Calu3 (cell line): ENCODE data around the gene PSMD1. TPM values are rescaled to one million over a fixed set of nuclear protein-coding genes. Genes with fewer than 3 reads are reported as not detected.

ENCODE experiments used
- BruUV-seq: library from RNA; stranded (reverse); fragments of 400-500 nt; replicated peaks from 2 replicates; lab custom pipeline; 2021; lab: Mats Ljungman, UMichigan
- CTCF ChIA-PET: fragments of 300-600 bp; sonication (Branson Sonifier 250); formaldehyde crosslinking; loops from one replicate; lab custom pipeline; 2022; ENCODE audit warnings: antibody characterized with exemption; lab: Charles Lee
- DNase-seq: peaks from one replicate; pipeline ENCODE4 v3.0.0; 2022
- H3K27ac Mint-ChIP-seq: one replicate; pipeline ENCODE4 v1.8.0; 2022; ENCODE audit warnings: mixed read lengths; ENCODE audit not compliant: unreplicated experiment
- H3K27me3 Mint-ChIP-seq: one replicate; pipeline ENCODE4 v1.8.0; 2022; ENCODE audit warnings: mixed read lengths; ENCODE audit not compliant: unreplicated experiment
- H3K36me3 Mint-ChIP-seq: one replicate; pipeline ENCODE4 v1.8.0; 2022; ENCODE audit warnings: mild to moderate bottlenecking, moderate library complexity, mixed read lengths; ENCODE audit not compliant: insufficient read depth, unreplicated experiment
- H3K4me1 Mint-ChIP-seq: one replicate; pipeline ENCODE4 v1.8.0; 2022; ENCODE audit warnings: mild to moderate bottlenecking, low read depth, mixed read lengths; ENCODE audit not compliant: unreplicated experiment
- H3K4me3 Mint-ChIP-seq: one replicate; pipeline ENCODE4 v1.8.0; 2022; ENCODE audit warnings: mild to moderate bottlenecking, low read depth, moderate library complexity, mixed read lengths; ENCODE audit not compliant: unreplicated experiment
- H3K9me3 Mint-ChIP-seq: one replicate; pipeline ENCODE4 v1.8.0; 2022; ENCODE audit warnings: low read depth, mixed read lengths; ENCODE audit not compliant: unreplicated experiment
- intact Hi-C: fragments of 100-400 bp; cut with micrococcal nuclease; formaldehyde crosslinking; loops from one replicate; pipeline ENCODE4 v1.10.0; 2022; ENCODE audit not compliant: unreplicated experiment
- total RNA-seq: library from RNA; stranded (reverse); gene quantifications from 2 replicates; pipeline ENCODE4 v1.2.3, GENCODE V29; 2022
- TF ChIP-seq, protein P1 (sequence below): fragments of 200-600 bp; IDR thresholded peaks from one replicate; pipeline ENCODE4 v1.8.0; 2022; ENCODE audit warnings: antibody characterized with exemption; ENCODE audit not compliant: unreplicated experiment

PSMD1 gene
- total RNA-seq, 1 experiment from 2014 or later = 135 TPM

DNA sequence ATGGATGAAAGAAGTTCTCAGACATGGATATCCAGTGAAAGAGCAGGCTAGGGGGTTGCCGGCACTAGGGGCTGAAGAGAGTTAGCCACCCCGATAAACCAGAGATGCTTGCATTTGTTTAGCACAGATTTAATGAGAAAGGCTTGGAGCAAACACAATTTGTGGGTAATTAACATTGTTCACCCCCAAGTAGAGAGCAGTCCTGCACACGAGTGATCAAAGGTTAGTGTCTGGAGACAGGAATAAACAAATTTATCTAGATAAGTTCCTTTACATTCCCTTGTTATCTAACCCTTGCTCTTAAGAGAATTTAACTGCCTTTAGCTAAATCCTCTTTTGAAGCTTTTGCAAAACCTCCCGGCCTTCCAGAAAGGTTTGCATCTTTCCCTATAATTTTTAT lies 44.3 kb downstream of the PSMD1 start:
- TF ChIP-seq, protein P1, sequence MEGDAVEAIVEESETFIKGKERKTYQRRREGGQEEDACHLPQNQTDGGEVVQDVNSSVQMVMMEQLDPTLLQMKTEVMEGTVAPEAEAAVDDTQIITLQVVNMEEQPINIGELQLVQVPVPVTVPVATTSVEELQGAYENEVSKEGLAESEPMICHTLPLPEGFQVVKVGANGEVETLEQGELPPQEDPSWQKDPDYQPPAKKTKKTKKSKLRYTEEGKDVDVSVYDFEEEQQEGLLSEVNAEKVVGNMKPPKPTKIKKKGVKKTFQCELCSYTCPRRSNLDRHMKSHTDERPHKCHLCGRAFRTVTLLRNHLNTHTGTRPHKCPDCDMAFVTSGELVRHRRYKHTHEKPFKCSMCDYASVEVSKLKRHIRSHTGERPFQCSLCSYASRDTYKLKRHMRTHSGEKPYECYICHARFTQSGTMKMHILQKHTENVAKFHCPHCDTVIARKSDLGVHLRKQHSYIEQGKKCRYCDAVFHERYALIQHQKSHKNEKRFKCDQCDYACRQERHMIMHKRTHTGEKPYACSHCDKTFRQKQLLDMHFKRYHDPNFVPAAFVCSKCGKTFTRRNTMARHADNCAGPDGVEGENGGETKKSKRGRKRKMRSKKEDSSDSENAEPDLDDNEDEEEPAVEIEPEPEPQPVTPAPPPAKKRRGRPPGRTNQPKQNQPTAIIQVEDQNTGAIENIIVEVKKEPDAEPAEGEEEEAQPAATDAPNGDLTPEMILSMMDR = no peak
- peaks cover 11% of the 10 kb centered on the region for H3K9me3 Mint-ChIP-seq
- H3K4me3 Mint-ChIP-seq = no peak overlapping the region
- peaks cover 10% of the 10 kb centered on the region for H3K4me1 Mint-ChIP-seq
- H3K27ac Mint-ChIP-seq = no peak overlapping the region
- peaks cover 16% of the 10 kb centered on the region for H3K36me3 Mint-ChIP-seq
- DNase-seq = no peak
- no TSS peak for BruUV-seq
- intact Hi-C loops = loop anchor here (10.0 kb wide), 1 partner anchor 314 kb away; no protein-coding TSS in a partner anchor
- no peaks in the 10 kb centered on the region for H3K27me3 Mint-ChIP-seq
- CTCF ChIA-PET = no interaction called here

DNA sequence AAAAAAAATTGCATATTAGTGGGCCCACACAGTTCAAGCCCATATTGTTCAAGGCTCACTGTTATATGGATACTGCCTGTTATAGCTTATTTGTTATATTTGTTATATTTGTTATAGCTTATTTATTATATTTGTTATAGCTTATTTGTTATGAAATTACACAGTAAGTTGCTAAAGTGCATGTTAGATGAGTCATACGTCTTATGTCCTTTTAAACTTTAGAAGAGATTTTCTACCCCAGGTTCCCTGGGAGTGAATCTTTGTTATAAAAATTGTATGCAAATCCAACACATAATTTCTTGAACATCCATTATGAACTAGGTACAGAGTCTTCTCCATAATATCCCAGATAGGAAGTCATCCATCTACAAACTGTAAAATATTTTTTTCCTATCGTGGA lies 46.1 kb downstream of the PSMD1 start:
- H3K27ac Mint-ChIP-seq = no peak overlapping the region

DNA sequence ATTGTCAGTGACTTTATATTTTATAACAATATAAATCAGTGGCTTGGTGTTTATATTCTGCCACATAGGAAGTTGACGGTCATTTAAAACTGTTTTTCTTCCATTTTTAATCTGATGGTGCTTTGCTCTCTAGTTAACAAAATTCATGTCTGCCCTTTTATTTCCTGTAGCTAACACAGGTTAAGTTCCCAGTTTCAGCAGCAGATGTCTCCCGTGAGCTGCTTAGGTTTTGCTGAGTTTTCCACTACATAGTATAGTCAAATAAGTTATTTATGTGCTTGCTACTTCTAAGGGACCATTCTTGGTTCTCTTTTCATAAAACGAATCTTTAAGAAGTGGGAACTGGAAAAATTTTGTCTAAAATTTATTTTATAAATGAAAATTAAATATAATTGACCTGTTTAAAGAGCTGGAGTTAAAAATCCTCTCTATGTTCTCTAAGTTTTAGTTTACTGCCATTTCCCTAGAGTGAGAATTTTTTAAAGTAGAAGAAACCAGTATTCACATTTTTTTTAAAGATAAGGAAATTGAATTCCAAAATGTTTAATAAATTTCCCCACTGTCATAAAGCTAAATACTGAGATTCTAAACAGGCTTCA lies 47.5 kb downstream of the PSMD1 start:
- Mint-ChIP-seq H3K27me3 (no peaks in the 10 kb centered on the region), H3K27ac (no peak overlapping the region), H3K4me1 (peaks cover 10% of the 10 kb centered on the region), H3K9me3 (peaks cover 4% of the 10 kb centered on the region), H3K36me3 (peaks cover 11% of the 10 kb centered on the region), H3K4me3 (no peak overlapping the region)
- no TSS peak for BruUV-seq
- DNase-seq = peak; percentile 61
- CTCF ChIA-PET = interaction anchor here (0.6 to 1.0 kb wide), 5 partner anchors 124 to 350 kb away, joined by 3 to 14 read pairs (median 7); no protein-coding TSS in a partner anchor
- TF ChIP-seq, protein P1 = peak; percentile 67
- intact Hi-C loops = loop anchor here (1.0 to 10.0 kb wide), 2 partner anchors 123 to 311 kb away; no protein-coding TSS in a partner anchor

More for the DNA sequence above, 46.1 kb downstream of the PSMD1 start:
- no peaks in the 10 kb centered on the region for H3K27me3 Mint-ChIP-seq
- no peak overlapping the region for H3K4me3 Mint-ChIP-seq
- H3K36me3 Mint-ChIP-seq = peaks cover 16% of the 10 kb centered on the region
- BruUV-seq = no TSS peak
- CTCF ChIA-PET = no interaction called here
- DNase-seq = no peak
- peaks cover 10% of the 10 kb centered on the region for H3K4me1 Mint-ChIP-seq
- TF ChIP-seq, protein P1 = no peak
- H3K9me3 Mint-ChIP-seq = peaks cover 11% of the 10 kb centered on the region
- intact Hi-C loops = loop anchor here (10.0 kb wide), 1 partner anchor 312 kb away; no protein-coding TSS in a partner anchor

DNA sequence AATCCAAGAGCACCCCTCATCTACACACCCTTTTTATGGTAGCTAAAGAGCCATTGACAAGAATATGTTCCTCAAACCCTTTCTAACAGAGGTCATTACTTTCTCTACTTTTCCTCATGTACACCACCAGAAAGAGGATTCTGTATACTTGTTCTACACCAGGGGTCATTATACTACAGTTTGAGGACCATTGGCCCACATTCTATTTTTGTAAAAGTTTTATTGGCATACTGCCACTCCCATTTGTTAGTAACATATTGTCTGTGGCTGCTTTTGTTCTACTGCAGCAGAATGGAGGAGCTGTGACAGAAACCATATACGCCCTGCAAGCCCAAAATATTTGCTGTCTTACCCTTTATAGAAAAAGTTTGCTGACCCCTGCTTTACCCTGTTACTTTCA lies 53.9 kb downstream of the PSMD1 start:
- intact Hi-C loops = no loop called here
- Mint-ChIP-seq H3K36me3 (peaks cover 12% of the 10 kb centered on the region), H3K4me1 (peaks cover 9% of the 10 kb centered on the region), H3K27ac (no peak overlapping the region), H3K27me3 (no peaks in the 10 kb centered on the region), H3K9me3 (no peaks in the 10 kb centered on the region), H3K4me3 (no peak overlapping the region)
- no TSS peak for BruUV-seq
- CTCF ChIA-PET = no interaction called here
- TF ChIP-seq, protein P1 = no peak
- DNase-seq = no peak
